Keratinocyte (primary cell): ENCODE data around the gene MED9.

Source experiments
- EZH2 ChIP-seq: IDR thresholded peaks from one replicate; pipeline ENCODE4 v1.6.1; 2012; ENCODE audit warnings: inconsistent platforms, mild to moderate bottlenecking, low read length, moderate library complexity
- TF ChIP-seq, protein P1 (sequence below), 3 experiments: IDR thresholded peaks in 1 of 3; conservative IDR thresholded peaks in 1 of 3; optimal IDR thresholded peaks in 1 of 3; 2 replicates in 2 of 3; 3 replicates in 1 of 3; pipeline versions ENCODE3 to v1.5.1; 2011; ENCODE audit warnings: low read length in 3 of 3, mild to moderate bottlenecking in 3 of 3, moderate library complexity in 2 of 3, control low read depth in 1 of 3, inconsistent platforms in 1 of 3; ENCODE audit not compliant: insufficient read depth in 2 of 3; ENCODE audit errors: extremely low read depth in 1 of 3

DNA sequence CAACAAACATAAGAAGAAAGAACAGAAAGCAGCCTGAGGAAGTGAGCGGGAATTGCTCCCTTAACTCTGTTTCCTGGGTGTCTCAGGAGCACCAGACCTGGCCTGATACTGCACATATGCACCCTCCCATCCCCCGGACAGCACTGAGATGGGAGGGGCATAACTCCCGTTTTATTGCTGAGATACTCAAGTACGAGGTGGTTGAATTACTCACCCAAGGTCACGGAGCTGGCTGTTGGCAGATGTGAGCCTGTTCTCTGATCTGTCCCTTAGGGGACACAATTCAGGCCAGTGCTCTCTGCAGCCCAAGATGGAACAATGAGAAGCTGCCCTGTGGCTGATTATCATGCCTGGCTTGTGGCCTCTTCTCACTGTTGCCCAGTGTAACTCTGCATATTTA is 9.1 kb upstream of the MED9 start:
- TF ChIP-seq, protein P1, sequence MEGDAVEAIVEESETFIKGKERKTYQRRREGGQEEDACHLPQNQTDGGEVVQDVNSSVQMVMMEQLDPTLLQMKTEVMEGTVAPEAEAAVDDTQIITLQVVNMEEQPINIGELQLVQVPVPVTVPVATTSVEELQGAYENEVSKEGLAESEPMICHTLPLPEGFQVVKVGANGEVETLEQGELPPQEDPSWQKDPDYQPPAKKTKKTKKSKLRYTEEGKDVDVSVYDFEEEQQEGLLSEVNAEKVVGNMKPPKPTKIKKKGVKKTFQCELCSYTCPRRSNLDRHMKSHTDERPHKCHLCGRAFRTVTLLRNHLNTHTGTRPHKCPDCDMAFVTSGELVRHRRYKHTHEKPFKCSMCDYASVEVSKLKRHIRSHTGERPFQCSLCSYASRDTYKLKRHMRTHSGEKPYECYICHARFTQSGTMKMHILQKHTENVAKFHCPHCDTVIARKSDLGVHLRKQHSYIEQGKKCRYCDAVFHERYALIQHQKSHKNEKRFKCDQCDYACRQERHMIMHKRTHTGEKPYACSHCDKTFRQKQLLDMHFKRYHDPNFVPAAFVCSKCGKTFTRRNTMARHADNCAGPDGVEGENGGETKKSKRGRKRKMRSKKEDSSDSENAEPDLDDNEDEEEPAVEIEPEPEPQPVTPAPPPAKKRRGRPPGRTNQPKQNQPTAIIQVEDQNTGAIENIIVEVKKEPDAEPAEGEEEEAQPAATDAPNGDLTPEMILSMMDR (optimal IDR thresholded peaks at IDR 0.05 in 1 of 3, IDR thresholded peaks at IDR 0.05 in 1 of 3, conservative IDR thresholded peaks at IDR 0.05 in 1 of 3; ENCODE audit: extremely low read depth in 1 of 3, insufficient read depth in 2 of 3, low read length in 3 of 3) = no peak
- TF ChIP-seq EZH2 = no peak
